Neural progenitor cell (in vitro differentiated cells): Measurements from ENCODE around the gene CDH19. TPM values are rescaled to one million over a fixed set of nuclear protein-coding genes. Genes with fewer than 3 reads are reported as not detected.

Source experiments
- DNase-seq: peaks from one replicate; pipeline ENCODE4 v3.0.0-alpha.2; 2016; ENCODE audit warnings: low spot score
- H2AFZ ChIP-seq: fragments of 200-600 bp; sonication (generic); replicated peaks from 2 replicates; pipeline ENCODE4 v1.6.1; 2016; ENCODE audit warnings: antibody characterized with exemption
- H3F3A ChIP-seq: fragments of 200-600 bp; sonication (generic); 2 replicates; pipeline ENCODE4 v1.6.1; 2016; ENCODE audit warnings: antibody characterized with exemption, low read depth
- H3K27ac ChIP-seq: fragments of 200-600 bp; sonication (generic); 2 replicates; pipeline ENCODE4 v1.5.1; 2016; ENCODE audit warnings: mild to moderate bottlenecking
- H3K27me3 ChIP-seq: fragments of 200-600 bp; sonication (generic); 2 replicates; pipeline ENCODE4 v1.6.1; 2016; ENCODE audit warnings: mild to moderate bottlenecking, moderate library complexity
- H3K36me3 ChIP-seq: fragments of 200-600 bp; sonication (generic); 2 replicates; pipeline ENCODE4 v1.5.1; 2016
- H3K4me1 ChIP-seq: fragments of 200-600 bp; sonication (generic); 2 replicates; pipeline ENCODE4 v1.6.1; 2016; ENCODE audit warnings: mixed run types
- H3K4me2 ChIP-seq: fragments of 200-600 bp; sonication (generic); 2 replicates; pipeline ENCODE4 v1.6.1; 2016
- H3K4me3 ChIP-seq: fragments of 200-600 bp; sonication (generic); 2 replicates; pipeline ENCODE4 v1.5.1; 2016
- H3K79me2 ChIP-seq: fragments of 200-600 bp; sonication (generic); 2 replicates; pipeline ENCODE4 v1.6.1; 2016; ENCODE audit warnings: low read depth
- H3K9ac ChIP-seq: fragments of 200-600 bp; sonication (generic); 2 replicates; pipeline ENCODE4 v1.6.1; 2016
- H3K9me3 ChIP-seq: fragments of 200-600 bp; sonication (generic); 2 replicates; pipeline ENCODE4 v1.5.1; 2016; ENCODE audit warnings: low read depth
- H4K20me1 ChIP-seq: fragments of 200-600 bp; sonication (generic); 2 replicates; pipeline ENCODE4 v1.6.1; 2016; ENCODE audit warnings: low read depth
- H3K27ac Mint-ChIP-seq: 3 replicates; pipeline ENCODE4 v1.8.0; 2021; ENCODE audit warnings: mixed read lengths
- H3K27me3 Mint-ChIP-seq: 2 replicates; pipeline ENCODE4 v1.8.0; 2022; ENCODE audit warnings: low read depth, mild to moderate bottlenecking, inconsistent platforms, moderate library complexity, mixed read lengths; ENCODE audit not compliant: insufficient read depth
- H3K36me3 Mint-ChIP-seq: 3 replicates; pipeline ENCODE4 v1.8.0; 2021; ENCODE audit warnings: mixed read lengths
- H3K4me1 Mint-ChIP-seq: 3 replicates; pipeline ENCODE4 v1.8.0; 2021; ENCODE audit warnings: mixed read lengths
- H3K4me3 Mint-ChIP-seq: 3 replicates; pipeline ENCODE4 v1.8.0; 2021; ENCODE audit warnings: mild to moderate bottlenecking, moderate library complexity, mixed read lengths
- H3K9me3 Mint-ChIP-seq: 3 replicates; pipeline ENCODE4 v1.8.0; 2020; ENCODE audit warnings: mixed read lengths
- EZH2 ChIP-seq: fragments of 200-600 bp; sonication (generic); IDR thresholded peaks from 2 replicates; pipeline ENCODE4 v1.6.1; 2017; ENCODE audit warnings: antibody characterized with exemption, mild to moderate bottlenecking, moderate library complexity
- EZH2phosphoT487 ChIP-seq: fragments of 200-600 bp; sonication (generic); IDR thresholded peaks from 2 replicates; pipeline ENCODE4 v1.6.1; 2017; ENCODE audit warnings: antibody characterized with exemption
- total RNA-seq: library from RNA; depleted of rRNA; stranded (reverse); fragments of >200 nt; gene quantifications from 2 replicates; pipeline ENCODE4 v1.2.3, GENCODE V29; 2015; ENCODE audit warnings: low replicate concordance
- TF ChIP-seq, protein P1 (sequence below): fragments of 200-600 bp; sonication (generic); IDR thresholded peaks from 2 replicates; pipeline ENCODE4 v1.5.1; 2017; ENCODE audit warnings: antibody characterized with exemption, mild to moderate bottlenecking

The CDH19 gene
- total RNA-seq, 1 donor from 2014 or later, result not detected

DNA sequence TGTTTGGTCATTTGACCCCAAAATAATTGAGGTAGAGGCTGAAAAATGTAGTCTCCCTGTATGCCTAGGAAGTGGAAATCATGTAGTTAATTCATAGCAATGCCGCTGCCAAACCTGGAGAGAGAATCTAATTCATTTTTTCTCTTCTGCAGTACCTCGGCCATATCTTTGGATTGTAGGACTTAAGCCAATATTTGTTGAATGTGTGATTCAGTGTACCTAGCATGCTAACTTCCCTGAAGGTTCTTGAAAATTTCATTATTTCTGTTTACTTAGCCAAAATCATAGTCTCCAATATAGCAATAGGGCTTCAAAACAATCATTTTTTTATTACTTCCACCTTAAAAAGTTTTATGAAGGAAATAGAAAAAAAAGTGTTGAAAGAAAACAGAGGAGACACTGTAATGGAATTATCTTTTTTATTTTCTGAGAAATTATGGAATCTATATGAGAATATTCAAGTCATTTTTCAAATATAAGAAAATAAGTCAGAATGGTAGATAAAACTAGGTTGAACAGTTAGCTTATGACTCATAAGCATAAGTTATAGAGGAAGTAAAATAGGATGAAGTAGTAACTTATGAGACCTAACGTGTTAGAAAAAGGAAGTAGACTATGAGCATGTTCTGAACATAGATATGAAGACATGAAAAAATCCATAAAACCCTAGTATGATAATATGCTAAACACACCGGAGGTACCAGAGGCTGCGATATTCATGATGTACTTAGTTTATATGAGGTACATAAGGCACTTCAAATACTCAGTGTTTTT is 35.2 kb upstream of the CDH19 start:
- H3K4me1 Mint-ChIP-seq, result no peaks in the 10 kb centered on the region
- no peaks in the 10 kb centered on the region for H3K79me2 ChIP-seq

DNA sequence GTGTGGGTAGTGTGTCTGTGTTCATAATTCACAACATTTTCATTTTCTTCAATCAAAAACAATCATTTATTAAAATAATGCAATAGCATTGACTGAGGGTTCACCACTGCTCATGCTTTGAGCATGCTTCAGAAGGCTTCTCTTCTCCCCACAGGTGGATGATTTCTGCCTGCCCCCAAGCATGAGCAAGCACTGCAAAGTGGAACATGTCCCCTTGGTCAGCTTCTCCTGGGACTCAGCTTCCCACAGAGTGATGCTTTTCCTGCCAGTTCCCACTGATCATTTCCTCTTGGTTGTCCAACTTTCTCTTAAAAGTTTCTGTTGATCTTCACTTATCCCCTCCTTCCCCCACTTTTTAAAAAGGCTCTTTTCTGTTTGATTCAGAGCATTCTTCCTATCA is 31.5 kb upstream of the CDH19 start:
- Histone ChIP-seq H3F3A (no peaks in the 10 kb centered on the region), H3K9ac (no peak overlapping the region), H3K9me3 (no peaks in the 10 kb centered on the region), H3K4me3 (no peak overlapping the region), H2AFZ (no peak overlapping the region), H3K79me2 (no peaks in the 10 kb centered on the region), H3K27ac (no peak overlapping the region), H3K27me3 (no peaks in the 10 kb centered on the region), H4K20me1 (no peaks in the 10 kb centered on the region), H3K4me1 (no peaks in the 10 kb centered on the region), H3K4me2 (no peak overlapping the region), H3K36me3 (no peaks in the 10 kb centered on the region)
- Mint-ChIP-seq H3K36me3 (no peaks in the 10 kb centered on the region), H3K4me1 (no peaks in the 10 kb centered on the region), H3K4me3 (no peak overlapping the region), H3K27me3 (no peaks in the 10 kb centered on the region), H3K27ac (no peak overlapping the region), H3K9me3 (no peaks in the 10 kb centered on the region)
- no peak for DNase-seq
- TF ChIP-seq, protein P1, sequence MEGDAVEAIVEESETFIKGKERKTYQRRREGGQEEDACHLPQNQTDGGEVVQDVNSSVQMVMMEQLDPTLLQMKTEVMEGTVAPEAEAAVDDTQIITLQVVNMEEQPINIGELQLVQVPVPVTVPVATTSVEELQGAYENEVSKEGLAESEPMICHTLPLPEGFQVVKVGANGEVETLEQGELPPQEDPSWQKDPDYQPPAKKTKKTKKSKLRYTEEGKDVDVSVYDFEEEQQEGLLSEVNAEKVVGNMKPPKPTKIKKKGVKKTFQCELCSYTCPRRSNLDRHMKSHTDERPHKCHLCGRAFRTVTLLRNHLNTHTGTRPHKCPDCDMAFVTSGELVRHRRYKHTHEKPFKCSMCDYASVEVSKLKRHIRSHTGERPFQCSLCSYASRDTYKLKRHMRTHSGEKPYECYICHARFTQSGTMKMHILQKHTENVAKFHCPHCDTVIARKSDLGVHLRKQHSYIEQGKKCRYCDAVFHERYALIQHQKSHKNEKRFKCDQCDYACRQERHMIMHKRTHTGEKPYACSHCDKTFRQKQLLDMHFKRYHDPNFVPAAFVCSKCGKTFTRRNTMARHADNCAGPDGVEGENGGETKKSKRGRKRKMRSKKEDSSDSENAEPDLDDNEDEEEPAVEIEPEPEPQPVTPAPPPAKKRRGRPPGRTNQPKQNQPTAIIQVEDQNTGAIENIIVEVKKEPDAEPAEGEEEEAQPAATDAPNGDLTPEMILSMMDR, result no peak
- no peak for TF ChIP-seq EZH2phosphoT487
- no peak for TF ChIP-seq EZH2

More for the DNA sequence above, 35.2 kb upstream of the CDH19 start:
- Histone ChIP-seq H3F3A (no peaks in the 10 kb centered on the region), H3K36me3 (no peaks in the 10 kb centered on the region), H3K4me2 (no peak overlapping the region), H3K27ac (no peak overlapping the region), H2AFZ (no peak overlapping the region), H4K20me1 (no peaks in the 10 kb centered on the region), H3K9me3 (no peaks in the 10 kb centered on the region), H3K27me3 (no peaks in the 10 kb centered on the region), H3K4me3 (no peak overlapping the region), H3K4me1 (no peaks in the 10 kb centered on the region), H3K9ac (no peak overlapping the region)
- Mint-ChIP-seq H3K27me3 (peaks cover 2% of the 10 kb centered on the region), H3K27ac (no peak overlapping the region), H3K36me3 (no peaks in the 10 kb centered on the region), H3K4me3 (no peak overlapping the region), H3K9me3 (no peaks in the 10 kb centered on the region)
- TF ChIP-seq EZH2phosphoT487 (no peak), EZH2 (no peak)
- TF ChIP-seq, protein P1, result no peak
- no peak for DNase-seq

DNA sequence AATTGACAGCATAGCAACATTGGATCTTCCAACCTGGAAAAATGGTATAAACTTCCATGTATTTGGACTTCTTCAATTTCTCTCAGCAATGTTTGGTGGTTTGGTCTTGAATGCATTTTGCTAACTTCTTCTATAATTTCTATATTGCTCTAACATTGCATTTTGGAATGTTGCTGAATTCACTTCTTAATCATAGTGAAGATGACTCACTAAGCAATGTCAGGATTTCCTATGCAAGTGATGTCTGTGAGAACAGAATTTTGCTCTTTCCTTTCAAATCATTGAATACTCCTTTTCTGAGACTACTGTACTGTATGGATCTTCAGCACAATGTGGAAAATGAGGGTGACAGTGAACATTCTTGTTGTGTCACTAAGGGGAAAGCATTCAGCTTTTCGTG is 28.9 kb upstream of the CDH19 start:
- Mint-ChIP-seq H3K4me3 (no peak overlapping the region), H3K27ac (no peak overlapping the region)
- H4K20me1 ChIP-seq, result no peaks in the 10 kb centered on the region

More for the DNA sequence above, 28.9 kb upstream of the CDH19 start:
- no peak overlapping the region for H2AFZ ChIP-seq
- Mint-ChIP-seq H3K9me3 (no peaks in the 10 kb centered on the region), H3K4me1 (no peaks in the 10 kb centered on the region), H3K36me3 (no peaks in the 10 kb centered on the region), H3K27me3 (no peaks in the 10 kb centered on the region)
- no peak overlapping the region for H3K4me2 ChIP-seq
- H3K27ac ChIP-seq, result no peak overlapping the region
- no peaks in the 10 kb centered on the region for H3K4me1 ChIP-seq
- no peaks in the 10 kb centered on the region for H3K9me3 ChIP-seq
- TF ChIP-seq EZH2 (no peak), EZH2phosphoT487 (no peak)
- TF ChIP-seq, protein P1, result no peak
- no peak overlapping the region for H3K4me3 ChIP-seq
- H3K36me3 ChIP-seq, result no peaks in the 10 kb centered on the region
- H3F3A ChIP-seq, result no peaks in the 10 kb centered on the region
- no peaks in the 10 kb centered on the region for H3K79me2 ChIP-seq
- no peaks in the 10 kb centered on the region for H3K27me3 ChIP-seq
- no peak overlapping the region for H3K9ac ChIP-seq
- DNase-seq, result no peak
